ENCODE data around the gene MAMDC2. TPM values are rescaled to one million over a fixed set of nuclear protein-coding genes. Genes with fewer than 3 reads are reported as not detected.

MAMDC2 gene
- total RNA-seq, 1 experiment from 2014 or later, result not detected

- TF ChIP-seq, protein P1, sequence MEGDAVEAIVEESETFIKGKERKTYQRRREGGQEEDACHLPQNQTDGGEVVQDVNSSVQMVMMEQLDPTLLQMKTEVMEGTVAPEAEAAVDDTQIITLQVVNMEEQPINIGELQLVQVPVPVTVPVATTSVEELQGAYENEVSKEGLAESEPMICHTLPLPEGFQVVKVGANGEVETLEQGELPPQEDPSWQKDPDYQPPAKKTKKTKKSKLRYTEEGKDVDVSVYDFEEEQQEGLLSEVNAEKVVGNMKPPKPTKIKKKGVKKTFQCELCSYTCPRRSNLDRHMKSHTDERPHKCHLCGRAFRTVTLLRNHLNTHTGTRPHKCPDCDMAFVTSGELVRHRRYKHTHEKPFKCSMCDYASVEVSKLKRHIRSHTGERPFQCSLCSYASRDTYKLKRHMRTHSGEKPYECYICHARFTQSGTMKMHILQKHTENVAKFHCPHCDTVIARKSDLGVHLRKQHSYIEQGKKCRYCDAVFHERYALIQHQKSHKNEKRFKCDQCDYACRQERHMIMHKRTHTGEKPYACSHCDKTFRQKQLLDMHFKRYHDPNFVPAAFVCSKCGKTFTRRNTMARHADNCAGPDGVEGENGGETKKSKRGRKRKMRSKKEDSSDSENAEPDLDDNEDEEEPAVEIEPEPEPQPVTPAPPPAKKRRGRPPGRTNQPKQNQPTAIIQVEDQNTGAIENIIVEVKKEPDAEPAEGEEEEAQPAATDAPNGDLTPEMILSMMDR (IDR thresholded peaks at IDR 0.05; ENCODE audit: unreplicated experiment), result no peak
- intact Hi-C loops (cut with micrococcal nuclease), result no loop called here
- peaks cover 10% of the 10 kb centered on the region for H3K4me1 Mint-ChIP-seq (ENCODE audit: insufficient read depth, unreplicated experiment)
- CTCF ChIA-PET, result interaction anchor here (0.6 to 1.4 kb wide), 2 partner anchors 47 to 452 kb away, joined by 3 to 7 read pairs; no protein-coding TSS in a partner anchor
- H3K36me3 Mint-ChIP-seq (ENCODE audit: insufficient read depth, unreplicated experiment), result peaks cover 6% of the 10 kb centered on the region
- no peak for DNase-seq (ENCODE audit: unreplicated experiment)
- H3K27me3 Mint-ChIP-seq (ENCODE audit: insufficient read depth, unreplicated experiment), result no peaks in the 10 kb centered on the region
- H3K4me3 Mint-ChIP-seq (ENCODE audit: unreplicated experiment), result no peak overlapping the region
- peak overlapping the region; percentile 52 for H3K27ac Mint-ChIP-seq (ENCODE audit: low read depth, unreplicated experiment)
- BruUV-seq (replicated peaks), result no TSS peak
- H3K9me3 Mint-ChIP-seq (ENCODE audit: unreplicated experiment), result no peaks in the 10 kb centered on the region
- POLR2A ChIA-PET, result interaction anchor here (1.9 kb wide), 1 partner anchor 15 kb away, joined by 6 read pairs; no protein-coding TSS in a partner anchor
Measured at GRCh38 chr9:70065572-70065971, 21.9 kb downstream of the MAMDC2 start.

DNA sequence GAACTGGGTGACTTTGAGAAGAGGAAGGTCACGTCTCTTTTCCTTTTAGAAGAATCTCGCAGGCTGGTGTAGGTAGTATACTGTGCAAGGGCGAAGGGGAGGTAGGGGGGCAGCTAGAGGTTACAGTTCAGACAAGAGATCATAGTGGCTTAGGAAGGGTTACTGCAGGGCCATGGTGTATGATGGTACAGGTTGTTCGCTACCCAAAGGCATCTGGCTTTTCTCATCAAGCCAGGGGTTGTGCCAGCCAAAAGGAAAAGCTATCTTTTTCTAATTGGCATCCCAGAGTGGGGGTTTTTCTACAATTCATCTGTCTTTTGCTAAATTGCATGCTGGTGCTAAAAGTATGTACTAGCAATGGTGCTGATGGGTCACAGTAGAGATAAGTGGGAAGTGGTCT, 22.8 kb downstream of the MAMDC2 start:
- Mint-ChIP-seq H3K27ac (ENCODE audit: low read depth, unreplicated experiment) (no peak overlapping the region), H3K4me1 (ENCODE audit: insufficient read depth, unreplicated experiment) (peaks cover 10% of the 10 kb centered on the region), H3K36me3 (ENCODE audit: insufficient read depth, unreplicated experiment) (peaks cover 6% of the 10 kb centered on the region), H3K4me3 (ENCODE audit: unreplicated experiment) (no peak overlapping the region), H3K27me3 (ENCODE audit: insufficient read depth, unreplicated experiment) (no peaks in the 10 kb centered on the region), H3K9me3 (ENCODE audit: unreplicated experiment) (no peaks in the 10 kb centered on the region)
- no TSS peak for BruUV-seq (replicated peaks)
- intact Hi-C loops (cut with micrococcal nuclease), result no loop called here
- DNase-seq (ENCODE audit: unreplicated experiment), result no peak
- ChIA-PET CTCF (interaction anchor here (1.4 kb wide), 1 partner anchor 46 kb away, joined by 7 read pairs; no protein-coding TSS in a partner anchor), POLR2A (no interaction called here)
- TF ChIP-seq, protein P1 (IDR thresholded peaks at IDR 0.05; ENCODE audit: unreplicated experiment), result no peak

- no peaks in the 10 kb centered on the region for H3K9me3 Mint-ChIP-seq (ENCODE audit: unreplicated experiment)
- no peaks in the 10 kb centered on the region for H3K27me3 Mint-ChIP-seq (ENCODE audit: insufficient read depth, unreplicated experiment)
- intact Hi-C loops (cut with micrococcal nuclease), result no loop called here
- no peak overlapping the region for H3K27ac Mint-ChIP-seq (ENCODE audit: low read depth, unreplicated experiment)
- no peak for DNase-seq (ENCODE audit: unreplicated experiment)
- H3K36me3 Mint-ChIP-seq (ENCODE audit: insufficient read depth, unreplicated experiment), result peaks cover 6% of the 10 kb centered on the region
- no TSS peak for BruUV-seq (replicated peaks)
- TF ChIP-seq, protein P1 (IDR thresholded peaks at IDR 0.05; ENCODE audit: unreplicated experiment), result no peak
- H3K4me1 Mint-ChIP-seq (ENCODE audit: insufficient read depth, unreplicated experiment), result peaks cover 10% of the 10 kb centered on the region
- CTCF ChIA-PET, result interaction anchor here (0.7 to 1.4 kb wide), 5 partner anchors 41 to 47 kb away, joined by 3 to 8 read pairs (median 4); no protein-coding TSS in a partner anchor
- no peak overlapping the region for H3K4me3 Mint-ChIP-seq (ENCODE audit: unreplicated experiment)
- POLR2A ChIA-PET, result no interaction called here
Measured at GRCh38 chr9:70066874-70067273, 23.2 kb downstream of the MAMDC2 start.

DNA sequence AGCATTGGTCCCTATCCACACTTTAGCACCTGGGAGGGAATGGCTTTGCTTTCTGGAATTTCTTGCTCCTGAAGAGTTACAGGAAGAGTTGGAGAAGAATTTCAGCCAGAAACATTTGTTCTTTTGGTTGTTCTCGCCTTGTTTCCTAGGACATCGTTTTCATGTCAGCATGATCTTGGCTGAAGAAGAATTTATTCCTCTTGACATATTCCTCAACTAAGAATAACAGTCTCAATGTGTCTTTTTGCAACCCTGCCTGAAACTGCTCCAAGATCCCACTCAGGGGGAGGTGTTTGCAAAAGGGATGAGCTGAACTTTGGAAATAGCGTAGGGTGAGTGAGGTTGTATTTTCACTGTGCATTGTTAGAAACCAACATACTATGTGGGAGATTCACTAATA, 26.1 kb downstream of the MAMDC2 start:
- Mint-ChIP-seq H3K27ac (ENCODE audit: low read depth, unreplicated experiment) (no peak overlapping the region), H3K36me3 (ENCODE audit: insufficient read depth, unreplicated experiment) (no peaks in the 10 kb centered on the region), H3K4me3 (ENCODE audit: unreplicated experiment) (no peak overlapping the region), H3K4me1 (ENCODE audit: insufficient read depth, unreplicated experiment) (peaks cover 10% of the 10 kb centered on the region), H3K27me3 (ENCODE audit: insufficient read depth, unreplicated experiment) (no peaks in the 10 kb centered on the region), H3K9me3 (ENCODE audit: unreplicated experiment) (no peaks in the 10 kb centered on the region)
- BruUV-seq (replicated peaks), result no TSS peak
- DNase-seq (ENCODE audit: unreplicated experiment), result no peak
- POLR2A ChIA-PET, result interaction anchor here (0.5 kb wide), 1 partner anchor 75 kb away, joined by 3 read pairs; no protein-coding TSS in a partner anchor
- intact Hi-C loops (cut with micrococcal nuclease), result no loop called here
- TF ChIP-seq, protein P1 (IDR thresholded peaks at IDR 0.05; ENCODE audit: unreplicated experiment), result no peak
- CTCF ChIA-PET, result interaction anchor here (0.6 to 1.2 kb wide), 2 partner anchors 40 to 313 kb away, joined by 3 read pairs; no protein-coding TSS in a partner anchor

Measured in MCF 10A (cell line).